Astrocyte (in vitro differentiated cells and primary cell): ENCODE results near the gene HS6ST1. TPM values are rescaled to one million over a fixed set of nuclear protein-coding genes. Genes with fewer than 3 reads are reported as not detected.

Experiments
- DNase-seq: peaks from one replicate; pipeline ENCODE4 v3.0.0-alpha.2; 2010; ENCODE audit warnings: low read depth
- FAIRE-seq: peaks from 2 replicates; lab custom pipeline; 2011; peaks lifted over from hg19 to GRCh38; lab: Jason Lieb, UNC
- H2AFZ ChIP-seq: 2 replicates; pipeline ENCODE4 v1.6.0; 2012; ENCODE audit warnings: low read depth, low read length, inconsistent platforms
- H3K27ac ChIP-seq: 2 replicates; pipeline ENCODE4 v1.5.1; 2011; ENCODE audit warnings: low read depth, low read length, inconsistent platforms
- H3K27me3 ChIP-seq: 2 replicates; pipeline ENCODE4 v1.6.0; 2011; ENCODE audit warnings: low read length, inconsistent platforms; ENCODE audit not compliant: insufficient read depth
- H3K36me3 ChIP-seq: 2 replicates; pipeline ENCODE4 v1.5.1; 2011; ENCODE audit warnings: low read length, inconsistent platforms; ENCODE audit not compliant: insufficient read depth
- H3K4me1 ChIP-seq: 2 replicates; pipeline ENCODE4 v1.5.1; 2011; ENCODE audit warnings: low read length, inconsistent platforms; ENCODE audit not compliant: insufficient read depth
- H3K4me2 ChIP-seq: 2 replicates; pipeline ENCODE4 v1.6.0; 2012; ENCODE audit warnings: low read length, inconsistent platforms
- H3K4me3 ChIP-seq: 2 replicates; pipeline ENCODE4 v1.5.1; 2011; ENCODE audit warnings: low read depth, mild to moderate bottlenecking, low read length, inconsistent platforms; ENCODE audit not compliant: insufficient read depth
- H3K79me2 ChIP-seq: 2 replicates; pipeline ENCODE4 v1.6.0; 2012; ENCODE audit warnings: mild to moderate bottlenecking, low read length, inconsistent platforms; ENCODE audit not compliant: insufficient read depth
- H3K9ac ChIP-seq: 2 replicates; pipeline ENCODE4 v1.6.0; 2012; ENCODE audit warnings: mild to moderate bottlenecking, low read length, inconsistent platforms
- H3K9me3 ChIP-seq: 2 replicates; pipeline ENCODE4 v1.5.1; 2012; ENCODE audit warnings: low read depth, mild to moderate bottlenecking, low read length, inconsistent platforms; ENCODE audit not compliant: insufficient read depth
- H4K20me1 ChIP-seq: 2 replicates; pipeline ENCODE4 v1.6.0; 2012; ENCODE audit warnings: low read length, inconsistent platforms; ENCODE audit not compliant: insufficient read depth
- H3K27ac Mint-ChIP-seq: one replicate; pipeline ENCODE4 v1.8.0; 2021; ENCODE audit warnings: mild to moderate bottlenecking, mixed read lengths; ENCODE audit not compliant: unreplicated experiment
- H3K27me3 Mint-ChIP-seq: one replicate; pipeline ENCODE4 v1.8.0; 2021; ENCODE audit warnings: low read depth, mixed read lengths; ENCODE audit not compliant: unreplicated experiment
- H3K36me3 Mint-ChIP-seq: one replicate; pipeline ENCODE4 v1.8.0; 2021; ENCODE audit warnings: low read depth, mixed read lengths; ENCODE audit not compliant: unreplicated experiment
- H3K4me1 Mint-ChIP-seq: one replicate; pipeline ENCODE4 v1.8.0; 2021; ENCODE audit warnings: low read depth, mixed read lengths; ENCODE audit not compliant: unreplicated experiment
- H3K4me3 Mint-ChIP-seq: one replicate; pipeline ENCODE4 v1.8.0; 2021; ENCODE audit warnings: mild to moderate bottlenecking, moderate library complexity, mixed read lengths; ENCODE audit not compliant: unreplicated experiment
- H3K9me3 Mint-ChIP-seq: one replicate; pipeline ENCODE4 v1.8.0; 2021; ENCODE audit warnings: mild to moderate bottlenecking, mixed read lengths; ENCODE audit not compliant: unreplicated experiment
- EZH2 ChIP-seq: IDR thresholded peaks from 2 replicates; pipeline ENCODE4 v1.6.1; 2012; ENCODE audit warnings: mild to moderate bottlenecking, low read length, inconsistent platforms; ENCODE audit not compliant: insufficient read depth
- total RNA-seq: library from RNA; stranded (reverse); gene quantifications from 2 replicates; pipeline ENCODE4 v1.2.1, GENCODE V29; 2021
- TF ChIP-seq, protein P1 (sequence below): IDR thresholded peaks from 2 replicates; pipeline ENCODE4 v1.5.1; 2011; ENCODE audit warnings: low read depth, mild to moderate bottlenecking, inconsistent platforms, low read length, moderate library complexity; ENCODE audit not compliant: insufficient read depth

Gene HS6ST1
- total RNA-seq, 1 donor from 2014 or later: 20.5 TPM

DNA sequence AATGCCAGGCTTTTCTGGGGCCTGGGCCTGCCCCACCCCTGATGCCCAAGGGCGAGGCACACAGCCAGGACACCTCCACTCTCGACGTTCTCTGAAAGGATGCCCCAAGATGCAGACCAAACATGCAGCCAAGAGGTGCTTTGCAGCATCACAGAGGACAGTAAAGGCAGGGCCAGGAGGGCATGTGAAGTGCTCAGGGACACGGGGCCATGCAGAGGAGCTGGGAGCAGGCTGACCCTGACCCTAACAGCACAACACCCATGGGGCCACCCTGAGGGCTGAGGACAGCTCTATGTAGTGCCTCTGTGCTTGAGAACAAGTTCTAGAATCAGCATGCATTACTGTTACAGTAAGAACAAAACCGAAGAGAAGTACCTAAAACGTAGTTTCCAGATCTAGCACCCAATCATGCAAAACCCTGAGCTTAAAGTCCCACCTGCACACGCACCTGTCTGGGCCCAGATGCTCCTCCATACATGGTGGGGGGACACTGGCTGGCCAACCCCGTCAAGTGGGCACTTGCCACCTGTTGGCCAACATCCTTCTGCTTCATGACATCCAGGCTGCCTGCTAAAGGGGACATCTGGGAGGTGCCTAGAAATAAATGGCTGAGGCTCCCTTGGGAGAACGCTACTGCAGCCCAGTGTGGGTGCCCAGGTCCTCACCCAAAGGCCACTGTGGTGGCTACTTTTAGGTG, 15.4 kb downstream of the HS6ST1 start:
- Histone ChIP-seq H3K36me3 (no peaks in the 10 kb centered on the region), H3K27ac (no peak overlapping the region), H3K4me2 (no peak overlapping the region), H3K4me1 (peaks cover 46% of the 10 kb centered on the region), H3K27me3 (no peaks in the 10 kb centered on the region), H3K9ac (no peak overlapping the region), H3K4me3 (no peak overlapping the region), H4K20me1 (peaks cover 76% of the 10 kb centered on the region), H2AFZ (no peak overlapping the region), H3K9me3 (no peaks in the 10 kb centered on the region), H3K79me2 (peaks cover 79% of the 10 kb centered on the region)
- H3K9me3 Mint-ChIP-seq: peaks cover 2% of the 10 kb centered on the region
- TF ChIP-seq, protein P1, sequence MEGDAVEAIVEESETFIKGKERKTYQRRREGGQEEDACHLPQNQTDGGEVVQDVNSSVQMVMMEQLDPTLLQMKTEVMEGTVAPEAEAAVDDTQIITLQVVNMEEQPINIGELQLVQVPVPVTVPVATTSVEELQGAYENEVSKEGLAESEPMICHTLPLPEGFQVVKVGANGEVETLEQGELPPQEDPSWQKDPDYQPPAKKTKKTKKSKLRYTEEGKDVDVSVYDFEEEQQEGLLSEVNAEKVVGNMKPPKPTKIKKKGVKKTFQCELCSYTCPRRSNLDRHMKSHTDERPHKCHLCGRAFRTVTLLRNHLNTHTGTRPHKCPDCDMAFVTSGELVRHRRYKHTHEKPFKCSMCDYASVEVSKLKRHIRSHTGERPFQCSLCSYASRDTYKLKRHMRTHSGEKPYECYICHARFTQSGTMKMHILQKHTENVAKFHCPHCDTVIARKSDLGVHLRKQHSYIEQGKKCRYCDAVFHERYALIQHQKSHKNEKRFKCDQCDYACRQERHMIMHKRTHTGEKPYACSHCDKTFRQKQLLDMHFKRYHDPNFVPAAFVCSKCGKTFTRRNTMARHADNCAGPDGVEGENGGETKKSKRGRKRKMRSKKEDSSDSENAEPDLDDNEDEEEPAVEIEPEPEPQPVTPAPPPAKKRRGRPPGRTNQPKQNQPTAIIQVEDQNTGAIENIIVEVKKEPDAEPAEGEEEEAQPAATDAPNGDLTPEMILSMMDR: no peak
- no peak for TF ChIP-seq EZH2
- no peak for FAIRE-seq
- no peaks in the 10 kb centered on the region for H3K36me3 Mint-ChIP-seq
- H3K27ac Mint-ChIP-seq: no peak overlapping the region
- H3K4me1 Mint-ChIP-seq: peaks cover 27% of the 10 kb centered on the region
- H3K4me3 Mint-ChIP-seq: no peak overlapping the region
- no peaks in the 10 kb centered on the region for H3K27me3 Mint-ChIP-seq
- DNase-seq: no peak

DNA sequence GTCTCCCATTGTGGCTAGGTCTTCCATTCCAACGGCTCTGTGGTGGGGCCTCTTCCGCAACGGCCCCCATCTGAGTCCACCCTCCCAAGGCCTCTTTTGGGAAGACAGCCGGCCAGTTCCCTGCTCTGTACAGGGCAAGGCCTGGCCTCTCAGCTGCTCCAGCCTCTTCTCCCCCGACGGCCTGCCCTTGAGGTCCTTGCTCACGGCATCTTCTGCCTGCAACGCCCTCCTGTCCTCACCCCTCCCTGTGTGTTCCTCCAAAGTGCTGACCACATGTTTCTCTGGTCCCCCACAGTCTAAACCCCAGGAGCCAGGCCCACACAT, 16.0 kb downstream of the HS6ST1 start:
- Histone ChIP-seq H3K9ac (no peak overlapping the region), H3K27ac (no peak overlapping the region), H3K4me1 (peaks cover 46% of the 10 kb centered on the region), H3K4me2 (no peak overlapping the region), H3K4me3 (no peak overlapping the region), H3K36me3 (no peaks in the 10 kb centered on the region), H4K20me1 (peaks cover 71% of the 10 kb centered on the region), H3K79me2 (peaks cover 79% of the 10 kb centered on the region), H3K9me3 (no peaks in the 10 kb centered on the region), H2AFZ (no peak overlapping the region), H3K27me3 (no peaks in the 10 kb centered on the region)
- Mint-ChIP-seq H3K4me1 (peaks cover 27% of the 10 kb centered on the region), H3K27ac (no peak overlapping the region), H3K9me3 (peaks cover 3% of the 10 kb centered on the region), H3K27me3 (no peaks in the 10 kb centered on the region), H3K4me3 (no peak overlapping the region), H3K36me3 (no peaks in the 10 kb centered on the region)
- FAIRE-seq: no peak
- no peak for DNase-seq
- TF ChIP-seq, protein P1: no peak
- no peak for TF ChIP-seq EZH2

DNA sequence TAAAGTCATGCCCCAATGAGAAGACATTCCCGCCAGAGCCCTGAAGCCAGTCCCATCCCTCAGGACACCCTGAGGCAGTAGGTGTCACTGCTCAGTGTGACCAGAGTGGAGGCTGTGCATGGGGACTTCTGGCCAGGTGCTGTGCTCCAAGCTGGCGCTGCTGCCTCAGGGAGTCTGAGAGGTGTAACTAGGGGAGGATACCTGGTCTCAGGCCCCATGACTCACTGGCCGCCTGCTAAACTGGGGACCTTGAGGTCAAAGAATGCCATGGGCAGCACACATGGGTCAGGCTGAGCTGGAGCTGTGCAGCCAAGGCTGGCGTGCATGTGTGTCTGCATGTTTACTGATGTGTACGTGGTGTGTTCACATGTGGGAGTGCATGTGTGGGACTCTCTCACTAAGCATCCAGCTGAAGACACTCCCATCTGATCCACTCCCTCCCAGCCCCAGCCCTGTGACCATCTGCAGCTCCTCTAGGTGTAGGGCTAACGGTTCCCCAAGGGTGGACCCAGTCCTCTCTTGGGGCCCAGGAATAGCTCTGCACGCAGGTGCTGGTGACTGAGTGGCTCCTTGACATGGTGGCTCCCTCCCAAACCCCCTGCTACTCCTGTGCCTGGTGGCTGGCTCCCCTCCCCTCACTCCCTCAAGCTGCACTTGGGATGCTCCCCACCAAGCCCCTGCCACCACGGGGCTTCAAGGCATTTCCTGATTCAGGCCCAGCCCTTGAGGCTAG, 16.5 kb downstream of the HS6ST1 start:
- no peaks in the 10 kb centered on the region for H3K36me3 Mint-ChIP-seq
- no peak for FAIRE-seq
- H3K9ac ChIP-seq: peak overlapping the region; percentile 68

More for the DNA sequence above, 16.5 kb downstream of the HS6ST1 start:
- Histone ChIP-seq H3K27me3 (no peaks in the 10 kb centered on the region), H2AFZ (peak overlapping the region; percentile 18), H3K4me3 (no peak overlapping the region), H3K36me3 (no peaks in the 10 kb centered on the region), H3K9me3 (no peaks in the 10 kb centered on the region), H3K4me2 (peak overlapping the region; percentile 75), H4K20me1 (peaks cover 68% of the 10 kb centered on the region), H3K79me2 (peaks cover 76% of the 10 kb centered on the region), H3K4me1 (peaks cover 46% of the 10 kb centered on the region), H3K27ac (peak overlapping the region; percentile 86)
- Mint-ChIP-seq H3K27me3 (no peaks in the 10 kb centered on the region), H3K4me3 (no peak overlapping the region), H3K9me3 (peaks cover 3% of the 10 kb centered on the region), H3K4me1 (peaks cover 27% of the 10 kb centered on the region), H3K27ac (no peak overlapping the region)
- TF ChIP-seq, protein P1: no peak
- TF ChIP-seq EZH2: no peak
- no peak for DNase-seq
